ENCODE data around the gene BRCA2.

Gene BRCA2

DNA sequence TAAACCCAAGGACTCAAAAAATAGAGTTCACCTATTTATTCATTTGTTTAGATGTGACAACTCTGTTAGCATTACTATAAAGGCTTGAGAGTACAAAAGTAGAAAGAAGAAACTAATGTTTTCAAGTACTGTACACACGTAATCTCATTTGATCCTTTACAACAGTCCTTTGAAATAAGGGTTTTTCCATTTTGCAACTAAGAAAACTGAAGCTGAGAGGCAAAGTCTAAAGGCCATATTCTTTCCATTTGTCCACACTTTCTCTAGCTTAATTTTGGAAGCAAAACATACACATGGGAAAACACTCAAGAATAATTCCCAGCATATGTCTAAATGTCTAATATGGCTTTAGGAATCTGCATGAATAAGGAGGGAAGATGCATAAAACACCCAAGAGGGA is 34.2 kb upstream of the BRCA2 start:
- TF ChIP-seq, protein P1, sequence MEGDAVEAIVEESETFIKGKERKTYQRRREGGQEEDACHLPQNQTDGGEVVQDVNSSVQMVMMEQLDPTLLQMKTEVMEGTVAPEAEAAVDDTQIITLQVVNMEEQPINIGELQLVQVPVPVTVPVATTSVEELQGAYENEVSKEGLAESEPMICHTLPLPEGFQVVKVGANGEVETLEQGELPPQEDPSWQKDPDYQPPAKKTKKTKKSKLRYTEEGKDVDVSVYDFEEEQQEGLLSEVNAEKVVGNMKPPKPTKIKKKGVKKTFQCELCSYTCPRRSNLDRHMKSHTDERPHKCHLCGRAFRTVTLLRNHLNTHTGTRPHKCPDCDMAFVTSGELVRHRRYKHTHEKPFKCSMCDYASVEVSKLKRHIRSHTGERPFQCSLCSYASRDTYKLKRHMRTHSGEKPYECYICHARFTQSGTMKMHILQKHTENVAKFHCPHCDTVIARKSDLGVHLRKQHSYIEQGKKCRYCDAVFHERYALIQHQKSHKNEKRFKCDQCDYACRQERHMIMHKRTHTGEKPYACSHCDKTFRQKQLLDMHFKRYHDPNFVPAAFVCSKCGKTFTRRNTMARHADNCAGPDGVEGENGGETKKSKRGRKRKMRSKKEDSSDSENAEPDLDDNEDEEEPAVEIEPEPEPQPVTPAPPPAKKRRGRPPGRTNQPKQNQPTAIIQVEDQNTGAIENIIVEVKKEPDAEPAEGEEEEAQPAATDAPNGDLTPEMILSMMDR (conservative IDR thresholded peaks at IDR 0.05), result no peak
- H3K27ac ChIP-seq, result no peak overlapping the region

DNA sequence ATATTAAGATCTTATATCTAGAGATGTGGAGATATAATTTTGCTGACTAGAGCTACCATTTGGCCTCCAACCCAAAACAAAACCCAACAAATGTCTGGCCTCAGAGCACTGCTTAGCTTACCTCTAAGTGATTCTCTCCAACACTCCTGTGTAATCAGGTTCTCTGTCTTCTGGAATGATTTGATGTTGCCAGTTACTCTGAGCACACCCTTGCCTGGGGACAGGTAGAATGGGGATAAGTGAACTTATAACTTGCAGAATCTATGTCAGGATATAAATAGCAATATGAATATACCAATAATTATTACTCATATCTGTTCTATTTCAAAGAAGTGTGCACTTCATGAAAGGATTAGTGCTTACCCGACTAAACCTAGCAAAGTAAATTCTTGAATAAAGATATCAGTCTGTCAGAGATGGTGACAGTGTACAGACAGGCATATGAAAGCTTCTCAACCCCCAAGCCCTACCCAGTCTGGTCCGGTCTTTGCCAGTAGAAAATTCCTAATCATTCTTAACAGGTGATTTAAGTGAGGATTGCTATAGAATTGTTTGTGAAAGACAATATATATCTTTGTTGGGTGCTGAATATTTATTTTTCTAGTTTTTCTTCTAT is 33.1 kb upstream of the BRCA2 start:
- no peak overlapping the region for H3K27ac ChIP-seq
- TF ChIP-seq, protein P1 (conservative IDR thresholded peaks at IDR 0.05), result no peak

DNA sequence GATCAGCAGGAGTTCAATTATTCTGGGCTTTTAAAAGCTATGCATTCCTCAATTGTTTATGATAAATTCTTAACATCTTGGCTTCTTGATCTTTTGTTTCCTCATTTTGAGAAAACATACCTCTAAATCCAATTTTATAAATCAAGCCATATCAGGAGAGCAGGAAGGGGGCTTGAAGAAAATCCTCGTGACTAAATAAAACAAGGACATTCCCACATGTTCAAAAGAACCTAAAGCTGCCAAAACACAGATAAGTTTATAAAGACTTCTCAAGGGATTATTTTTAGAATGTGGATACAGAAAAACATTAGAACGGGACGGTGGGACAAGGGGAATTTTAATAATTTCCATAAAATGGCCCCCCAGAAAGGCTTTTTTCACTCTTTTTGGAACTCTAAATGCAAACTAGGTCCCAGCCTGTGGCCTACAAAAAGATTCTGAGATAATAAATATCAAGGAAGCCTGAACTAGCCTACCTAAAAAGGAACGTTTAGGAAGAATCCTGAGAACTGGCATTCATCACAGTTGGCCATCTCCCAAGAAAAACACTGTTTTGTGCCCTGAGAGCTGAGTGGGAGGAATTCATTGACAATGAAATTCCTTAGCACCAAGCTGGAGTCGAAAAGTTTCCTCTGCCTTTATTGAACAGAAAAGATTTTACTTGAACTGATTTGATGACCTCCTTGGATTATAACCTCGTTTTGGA is 30.2 kb upstream of the BRCA2 start:
- TF ChIP-seq, protein P1 (conservative IDR thresholded peaks at IDR 0.05), result no peak
- no peak overlapping the region for H3K27ac ChIP-seq

DNA sequence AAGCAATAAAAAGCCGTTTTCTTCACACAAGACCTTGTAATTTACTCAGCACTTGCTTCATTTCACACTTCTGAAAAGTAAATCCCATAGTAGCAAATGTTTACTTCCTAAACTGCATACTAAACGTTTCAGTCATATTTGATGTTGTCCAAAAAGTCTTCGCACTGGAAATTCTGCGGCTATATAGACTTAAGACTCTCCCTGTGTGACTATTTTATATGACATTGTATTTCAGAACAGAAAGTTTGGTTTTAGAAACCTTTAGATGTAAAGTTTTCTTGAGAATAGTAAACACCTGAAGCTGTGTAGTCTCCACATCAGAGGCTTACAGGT is 29.7 kb upstream of the BRCA2 start:
- no peak overlapping the region for H3K27ac ChIP-seq
- TF ChIP-seq, protein P1 (conservative IDR thresholded peaks at IDR 0.05), result no peak

DNA sequence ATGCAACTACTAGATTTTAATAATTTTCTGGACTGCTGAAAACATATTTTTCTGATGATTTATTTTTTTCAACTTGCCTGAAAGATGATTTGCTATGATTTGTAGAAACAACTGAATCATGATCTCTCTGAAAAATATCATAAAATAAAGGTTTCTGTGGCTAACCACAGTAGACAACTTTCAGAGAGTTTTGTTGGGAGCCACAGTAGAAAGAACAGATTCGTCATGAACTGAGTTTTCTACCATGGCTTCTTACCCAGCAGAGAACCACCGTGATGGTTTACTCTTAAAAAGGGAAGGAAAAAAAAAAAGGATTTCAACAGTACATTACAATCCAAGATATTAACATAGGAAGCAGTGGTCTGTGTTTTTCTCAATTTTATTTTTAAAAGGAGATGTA is 18.1 kb upstream of the BRCA2 start:
- H3K27ac ChIP-seq, result no peak overlapping the region
- TF ChIP-seq, protein P1 (conservative IDR thresholded peaks at IDR 0.05), result no peak

DNA sequence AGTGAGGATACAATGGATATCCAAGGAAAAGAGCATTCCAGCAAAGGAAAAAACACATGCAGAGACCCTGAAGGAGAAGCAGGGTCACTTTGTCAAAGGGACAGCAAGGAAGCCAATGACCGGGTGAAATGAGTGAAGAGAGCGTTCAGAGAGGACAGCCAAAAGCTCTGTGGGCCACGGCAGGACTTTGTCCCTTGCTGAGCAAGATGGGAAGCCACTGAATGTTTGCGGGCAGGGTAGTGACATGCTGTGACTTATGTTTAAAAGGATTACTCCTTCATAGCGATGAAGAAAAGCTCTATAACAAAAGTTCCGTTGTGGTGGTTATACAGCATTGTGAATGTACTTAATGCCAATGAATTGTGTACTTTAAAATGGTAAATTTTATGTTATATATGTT is 16.6 kb upstream of the BRCA2 start:
- TF ChIP-seq, protein P1 (conservative IDR thresholded peaks at IDR 0.05), result no peak

DNA sequence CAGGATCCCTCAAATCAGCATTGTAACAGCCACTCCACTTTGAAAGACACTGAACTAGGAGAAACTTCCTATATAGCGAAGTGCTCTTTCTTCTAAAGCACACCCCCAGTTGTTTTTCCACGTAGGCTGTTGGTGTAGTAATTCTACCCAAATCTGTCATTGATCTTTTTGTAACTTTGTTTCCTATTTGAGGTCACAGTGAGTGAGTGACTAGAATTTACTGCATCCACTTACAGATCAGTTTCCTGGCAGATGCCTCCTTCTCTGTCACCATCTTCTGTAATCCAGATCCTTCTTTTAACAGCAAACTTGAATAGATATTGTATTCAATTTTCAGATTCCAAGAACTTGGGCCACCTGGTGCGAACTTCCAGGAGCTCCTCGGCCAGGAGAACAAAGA is 15.4 kb upstream of the BRCA2 start:
- TF ChIP-seq, protein P1 (conservative IDR thresholded peaks at IDR 0.05), result no peak

More for the DNA sequence above, 16.6 kb upstream of the BRCA2 start:
- H3K27ac ChIP-seq, result no peak overlapping the region

More for the DNA sequence above, 15.4 kb upstream of the BRCA2 start:
- no peak overlapping the region for H3K27ac ChIP-seq

Measured in VCaP (cell line).